Kidney (tissue), 14 donors: ENCODE results near the gene KIAA0513. TPM values are rescaled to one million over a fixed set of nuclear protein-coding genes. Genes with fewer than 3 reads are reported as not detected.

ENCODE experiments used
- DNase-seq, 5 donors: peaks; one replicate each; pipeline ENCODE4 v3.0.0-alpha.2; 2013 to 2020
- FAIRE-seq: peaks from 2 replicates; lab custom pipeline; 2012; peaks lifted over from hg19 to GRCh38; lab: Jason Lieb, UNC
- H3K27ac ChIP-seq, 2 donors: one replicate each; pipeline ENCODE4 v1.7.0; 2013; ENCODE audit warnings: low read depth in 2 of 2, low read length in 2 of 2, inconsistent platforms in 1 of 2
- H3K27me3 ChIP-seq: one replicate; pipeline ENCODE4 v1.7.1; 2013; ENCODE audit warnings: low read length, inconsistent platforms; ENCODE audit not compliant: control insufficient read depth, insufficient read depth
- H3K36me3 ChIP-seq, 3 donors: one replicate each; pipeline versions ENCODE4 v1.7.0 to v1.7.1; 2013; ENCODE audit warnings: low read length in 3 of 3, control low read depth in 1 of 3, inconsistent platforms in 1 of 3; ENCODE audit not compliant: insufficient read depth in 3 of 3, control insufficient read depth in 2 of 3
- H3K4me1 ChIP-seq, 3 donors: one replicate each; pipeline versions ENCODE4 v1.7.0 to v1.7.1; 2013; ENCODE audit warnings: low read length in 3 of 3, inconsistent platforms in 1 of 3, low read depth in 1 of 3; ENCODE audit not compliant: control insufficient read depth in 2 of 3, insufficient read depth in 2 of 3
- H3K4me3 ChIP-seq, 3 donors: one replicate each; pipeline versions ENCODE4 v1.7.0 to v1.8.1; 2013; ENCODE audit warnings: low read length in 3 of 3, control low read depth in 1 of 3, inconsistent platforms in 1 of 3
- H3K9ac ChIP-seq, 3 donors: one replicate each; pipeline versions ENCODE4 v1.7.0 to v1.7.1; 2013; ENCODE audit warnings: low read length in 3 of 3, control low read depth in 1 of 3, inconsistent platforms in 1 of 3
- H3K9me3 ChIP-seq, 3 donors: one replicate each; pipeline versions ENCODE4 v1.7.0 to v1.7.1; 2013; ENCODE audit warnings: low read length in 3 of 3, control low read depth in 1 of 3, inconsistent platforms in 1 of 3; ENCODE audit not compliant: control insufficient read depth in 2 of 3, insufficient read depth in 1 of 3
- CTCF ChIP-seq: IDR thresholded peaks from 3 replicates; pipeline ENCODE4 v1.5.1; 2012; ENCODE audit warnings: mild to moderate bottlenecking, moderate library complexity, borderline replicate concordance; ENCODE audit not compliant: insufficient read depth; ENCODE audit errors: extremely low read depth
- intact Hi-C: fragments of 100-400 bp; cut with DNase I; formaldehyde crosslinking; loops from one replicate; pipeline ENCODE4 v1.11.1; 2022
- polyA plus RNA-seq: library from polyadenylated mRNA; stranded (reverse); fragments of 350-450 nt; fragmentation: Illumina TruSeq; extraction: RNeasy Lipid Tissue Mini Kit (QIAGEN cat#74804); gene quantifications from one replicate; pipeline ENCODE4 v1.2.3, GENCODE V29; 2014; ENCODE audit warnings: low read depth, low replicate concordance; ENCODE audit not compliant: insufficient read depth
- total RNA-seq: library from RNA; stranded (reverse); fragmentation: NEBNext Ultra II Directional; extraction: Animal tissue kit (Norgen Biotek cat#: 25700); gene quantifications from one replicate; pipeline ENCODE4 v1.2.1, GENCODE V29; 2021
- donor health status: control.
- donor health status: control.
- donor health status: control.
- donor health status: control.
- donor health status: control.
- donor health status: DM: yes; HTN: yes; CAD: no.
- donor health status: Normal renal cell carcinoma (clear cell type).

The KIAA0513 gene
- total and polyA plus RNA-seq, 2 donors from 2014 or later = 2.6 to 19.2 TPM

- no peaks in the 10 kb centered on the region for H3K27me3 ChIP-seq
- DNase-seq (no peak), FAIRE-seq (no peak)
- no peak for TF ChIP-seq CTCF
- H3K36me3 ChIP-seq = no peaks in the 10 kb centered on the region
- H3K9ac ChIP-seq = no peak overlapping the region
- no peak overlapping the region for H3K27ac ChIP-seq
- no peaks in the 10 kb centered on the region for H3K9me3 ChIP-seq
- no peak overlapping the region for H3K4me3 ChIP-seq
- intact Hi-C loops = no loop called here
- H3K4me1 ChIP-seq = peaks cover 0 to 31% (median 3%) of the 10 kb centered on the region in 3 donors
Measured at GRCh38 chr16:85134789-85135142, 107.2 kb downstream of the KIAA0513 start.

DNA sequence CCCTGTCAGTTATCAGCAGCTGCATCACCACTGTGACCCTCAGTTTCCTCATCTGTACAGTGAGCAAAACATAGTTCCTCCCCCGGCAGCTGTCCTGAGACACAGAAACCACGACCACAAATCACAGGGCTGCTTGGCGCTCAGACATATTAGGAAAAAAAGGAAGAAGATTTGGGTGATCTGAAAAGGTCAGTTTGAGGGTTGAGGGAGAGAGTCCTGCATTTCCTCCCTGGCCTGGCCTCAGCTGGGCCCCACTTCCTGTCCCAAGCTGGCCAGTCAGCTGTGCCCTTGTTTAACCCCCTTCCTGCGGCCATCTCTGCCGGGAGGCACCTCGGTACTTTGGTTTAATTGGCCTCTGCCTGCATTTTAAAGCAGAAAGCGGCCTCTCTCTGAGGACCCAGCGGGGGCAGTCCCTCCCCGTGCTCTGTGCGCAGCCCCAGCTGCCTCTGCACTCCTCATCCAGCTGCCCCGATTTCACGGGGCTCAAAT lies 108.7 kb downstream of the KIAA0513 start:
- H3K4me1 ChIP-seq = peaks cover 0 to 20% (median 0%) of the 10 kb centered on the region in 3 donors
- H3K27me3 ChIP-seq = no peaks in the 10 kb centered on the region
- no peak for TF ChIP-seq CTCF
- peak in 1 of 5 donors; percentile 89 for DNase-seq
- H3K27ac ChIP-seq = peak overlapping the region; percentile 81 to 87
- no peaks in the 10 kb centered on the region for H3K36me3 ChIP-seq
- no peaks in the 10 kb centered on the region for H3K9me3 ChIP-seq
- H3K9ac ChIP-seq = no peak overlapping the region
- intact Hi-C loops = no loop called here
- no peak overlapping the region for H3K4me3 ChIP-seq
- no peak for FAIRE-seq

DNA sequence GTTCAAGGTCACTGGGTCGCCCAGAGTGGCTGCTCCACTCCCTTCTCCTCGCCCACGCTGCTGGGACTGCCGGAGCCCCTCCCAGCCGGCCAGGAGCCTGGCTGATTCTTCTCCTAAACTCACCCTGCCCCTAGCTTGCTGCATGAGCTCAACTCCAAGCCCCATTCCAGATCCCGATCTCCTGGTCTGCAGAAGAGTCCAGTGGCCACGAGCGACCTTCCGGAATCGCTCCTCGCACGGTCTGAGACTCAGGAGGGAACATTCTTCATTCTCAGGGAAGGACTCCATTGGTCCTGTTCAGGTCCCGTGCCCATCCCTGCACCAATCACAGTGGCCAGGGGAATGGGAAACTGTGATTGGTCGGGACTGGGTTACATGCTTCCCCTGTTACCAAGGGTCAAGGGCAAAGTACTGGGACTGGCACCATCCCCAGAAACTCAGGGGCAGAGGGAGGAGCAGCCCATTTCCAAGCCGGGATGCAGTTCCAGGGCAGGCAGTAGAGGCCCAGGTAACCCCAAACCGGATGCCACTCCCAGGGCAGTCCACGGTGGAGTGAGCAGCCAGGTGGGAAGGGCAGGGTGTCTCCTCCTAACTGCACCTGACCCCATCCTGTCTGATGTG lies 109.2 kb downstream of the KIAA0513 start:
- no peak for TF ChIP-seq CTCF
- peaks cover 0 to 20% (median 0%) of the 10 kb centered on the region in 3 donors for H3K4me1 ChIP-seq
- intact Hi-C loops = no loop called here
- H3K9me3 ChIP-seq = no peaks in the 10 kb centered on the region
- H3K27ac ChIP-seq = peak overlapping the region; percentile 81 to 87
- FAIRE-seq (no peak), DNase-seq (peak in 2 of 5 donors; percentile 56 to 73)
- no peaks in the 10 kb centered on the region for H3K27me3 ChIP-seq
- no peaks in the 10 kb centered on the region for H3K36me3 ChIP-seq
- no peak overlapping the region for H3K9ac ChIP-seq
- peak overlapping the region in 2 of 3 donors; percentile 25 to 58 for H3K4me3 ChIP-seq
